Right ventricle myocardium inferior (tissue), 1 donor: Measurements from ENCODE around the gene ASB2. TPM values are rescaled to one million over a fixed set of nuclear protein-coding genes. Genes with fewer than 3 reads are reported as not detected.

Source experiments
- ATAC-seq: fragments of 200-7000 bp; cut with Tn5 transposase; one replicate; pipeline ENCODE4 v1.9.1; 2020; ENCODE audit warnings: mild to moderate bottlenecking, moderate library complexity
- DNase-seq: peaks from one replicate; pipeline ENCODE4 v3.0.0; 2021; ENCODE audit errors: missing footprints
- intact Hi-C: fragments of 100-400 bp; cut with DNase I; formaldehyde crosslinking; loops from one replicate; pipeline ENCODE4 v1.11.0; 2022
- total RNA-seq: library from RNA; stranded (reverse); fragmentation: NEBNext Ultra II Directional; extraction: Animal tissue kit (Norgen Biotek cat#: 25700); gene quantifications from one replicate; pipeline ENCODE4 v1.2.1, GENCODE V29; 2021
- donor health status: DM: no; HTN: yes; CAD: no; lungs with severe emphysema.

The ASB2 gene
- total RNA-seq, 1 donor from 2014 or later = 294 TPM

GRCh38 chr14:93926245-93926872 is 50.0 kb downstream of the ASB2 start:
- ATAC-seq = no peak
- intact Hi-C loops = no loop called here
- no peak for DNase-seq

GRCh38 chr14:93925374-93925895 is 50.9 kb downstream of the ASB2 start:
- intact Hi-C loops = no loop called here
- ATAC-seq = no peak
- DNase-seq = no peak

GRCh38 chr14:93924592-93925355 is 51.6 kb downstream of the ASB2 start:
- intact Hi-C loops = no loop called here
- no peak for DNase-seq

GRCh38 chr14:93923626-93924025 is 52.7 kb downstream of the ASB2 start:
- no peak for ATAC-seq
- DNase-seq = no peak

More at GRCh38 chr14:93924592-93925355, 51.6 kb downstream of the ASB2 start:
- no peak for ATAC-seq

GRCh38 chr14:93921001-93921806 is 55.2 kb downstream of the ASB2 start:
- no peak for ATAC-seq
- no peak for DNase-seq
- intact Hi-C loops = no loop called here

More at GRCh38 chr14:93923626-93924025, 52.7 kb downstream of the ASB2 start:
- intact Hi-C loops = no loop called here

- intact Hi-C loops = no loop called here
- ATAC-seq = no peak
- DNase-seq = no peak
These were observed 59.2 kb downstream of the ASB2 start for GRCh38 chr14:93917141-93917540.

- ATAC-seq = no peak
- intact Hi-C loops = no loop called here
- no peak for DNase-seq
These were observed 59.9 kb downstream of the ASB2 start for GRCh38 chr14:93916498-93916897.

GRCh38 chr14:93915800-93916199 is 60.6 kb downstream of the ASB2 start:
- intact Hi-C loops = no loop called here
- DNase-seq (no peak), ATAC-seq (no peak)

GRCh38 chr14:93915070-93915705 is 61.2 kb downstream of the ASB2 start:
- ATAC-seq = no peak
- intact Hi-C loops = no loop called here
- no peak for DNase-seq

GRCh38 chr14:93914278-93914677 is 62.1 kb downstream of the ASB2 start:
- intact Hi-C loops = no loop called here
- DNase-seq = no peak
- ATAC-seq = no peak

GRCh38 chr14:93912782-93913181 is 63.6 kb downstream of the ASB2 start:
- intact Hi-C loops = no loop called here
- no peak for DNase-seq
- peak; percentile 52 for ATAC-seq

- ATAC-seq (no peak), DNase-seq (no peak)
- intact Hi-C loops = no loop called here
These were observed 64.3 kb downstream of the ASB2 start for GRCh38 chr14:93911975-93912615.

GRCh38 chr14:93909429-93910128 is 66.8 kb downstream of the ASB2 start:
- DNase-seq = no peak
- intact Hi-C loops = no loop called here
- ATAC-seq = no peak

GRCh38 chr14:93906341-93907329 is 69.7 kb downstream of the ASB2 start:
- intact Hi-C loops = no loop called here
- ATAC-seq = peak; percentile 21
- no peak for DNase-seq

- ATAC-seq = no peak
- DNase-seq = no peak
- intact Hi-C loops = no loop called here
These were observed 70.7 kb downstream of the ASB2 start for GRCh38 chr14:93905623-93906022.

GRCh38 chr14:93903342-93904184 is 72.8 kb downstream of the ASB2 start:
- DNase-seq (no peak), ATAC-seq (no peak)
- intact Hi-C loops = no loop called here
